Peyer's patch (tissue), 4 donors: ENCODE results near the gene MARS1. TPM values are rescaled to one million over a fixed set of nuclear protein-coding genes. Genes with fewer than 3 reads are reported as not detected.

ENCODE experiments used
- DNase-seq, 3 donors: peaks; one replicate each; pipeline ENCODE4 v3.0.0-alpha.2; 2017 to 2019
- H3K27ac ChIP-seq, 4 donors: fragments of 200-600 bp; sonication (generic); one replicate each; pipeline ENCODE4 v1.5.1; 2016 to 2019
- H3K27me3 ChIP-seq, 2 donors: fragments of 200-600 bp; sonication (generic); one replicate each; pipeline ENCODE4 v1.5.1; 2019
- H3K36me3 ChIP-seq, 3 donors: fragments of 200-600 bp; sonication (generic); one replicate each; pipeline ENCODE4 v1.5.1; 2016 to 2019
- H3K4me1 ChIP-seq, 4 donors: fragments of 200-600 bp; sonication (generic); one replicate each; pipeline ENCODE4 v1.5.1; 2016 to 2019
- H3K4me3 ChIP-seq, 4 donors: fragments of 200-600 bp; sonication (generic); 1 replicate in 3 of 4; 2 replicates in 1 of 4; pipeline ENCODE4 v1.5.1; 2016 to 2019; ENCODE audit warnings: mild to moderate bottlenecking in 1 of 4
- H3K9me3 ChIP-seq, 4 donors: fragments of 200-600 bp; sonication (generic); one replicate each; pipeline ENCODE4 v1.5.1; 2016 to 2019; ENCODE audit warnings: mild to moderate bottlenecking in 1 of 4
- CTCF ChIP-seq, 6 experiments: fragments of 450-650 bp in 4 of 6; fragments of 200-600 bp in 2 of 6; sonication (generic) in 1 of 6; IDR thresholded peaks; one replicate each; pipeline ENCODE4 v1.5.1; 2017 to 2019; ENCODE audit warnings: antibody characterized with exemption in 6 of 6, mild to moderate bottlenecking in 3 of 6, moderate library complexity in 1 of 6
- POLR2A ChIP-seq, 2 donors: fragments of 450-650 bp; IDR thresholded peaks; one replicate each; pipeline ENCODE4 v1.5.1; 2017; ENCODE audit warnings: antibody characterized with exemption in 2 of 2, mild to moderate bottlenecking in 2 of 2, moderate library complexity in 2 of 2
- total RNA-seq, 4 donors: library from RNA; depleted of rRNA; stranded (reverse); fragments of >200 nt; gene quantifications; one replicate each; pipeline ENCODE4 v1.1.0, GENCODE V29; 2016

MARS1 gene
- total RNA-seq, 4 donors from 2014 or later: 40.6 to 97.4 (median 63.5) TPM

GRCh38 chr12:57534991-57535543 lies 47.2 kb downstream of the MARS1 start:
- no peak overlapping the region for H3K4me3 ChIP-seq
- H3K36me3 ChIP-seq: peaks cover 0 to 82% (median 0%) of the 10 kb centered on the region in 3 donors
- H3K4me1 ChIP-seq: no peaks in the 10 kb centered on the region
- H3K27ac ChIP-seq: no peak overlapping the region
- no peaks in the 10 kb centered on the region for H3K27me3 ChIP-seq
- no peak for TF ChIP-seq POLR2A (IDR thresholded peaks at IDR 0.05)
- TF ChIP-seq CTCF (IDR thresholded peaks at IDR 0.05): no peak
- H3K9me3 ChIP-seq: no peaks in the 10 kb centered on the region
- no peak for DNase-seq

GRCh38 chr12:57535764-57536596 lies 48.1 kb downstream of the MARS1 start:
- H3K27ac ChIP-seq: peak overlapping the region in 1 of 4 donors; percentile 25
- H3K27me3 ChIP-seq: no peaks in the 10 kb centered on the region
- no peaks in the 10 kb centered on the region for H3K4me1 ChIP-seq
- no peaks in the 10 kb centered on the region for H3K9me3 ChIP-seq
- no peak for TF ChIP-seq CTCF (IDR thresholded peaks at IDR 0.05)
- no peak for TF ChIP-seq POLR2A (IDR thresholded peaks at IDR 0.05)
- no peak overlapping the region for H3K4me3 ChIP-seq
- DNase-seq: no peak
- peaks cover 0 to 77% (median 0%) of the 10 kb centered on the region in 3 donors for H3K36me3 ChIP-seq

GRCh38 chr12:57536597-57536942 lies 48.7 kb downstream of the MARS1 start:
- Histone ChIP-seq H3K9me3 (no peaks in the 10 kb centered on the region), H3K4me3 (no peak overlapping the region), H3K27me3 (no peaks in the 10 kb centered on the region), H3K4me1 (no peaks in the 10 kb centered on the region), H3K36me3 (peaks cover 0 to 71% (median 0%) of the 10 kb centered on the region in 3 donors), H3K27ac (no peak overlapping the region)
- no peak for DNase-seq
- no peak for TF ChIP-seq CTCF (IDR thresholded peaks at IDR 0.05)
- TF ChIP-seq POLR2A (IDR thresholded peaks at IDR 0.05): no peak

GRCh38 chr12:57539134-57539768 lies 51.4 kb downstream of the MARS1 start:
- DNase-seq: no peak
- Histone ChIP-seq H3K27me3 (no peaks in the 10 kb centered on the region), H3K27ac (no peak overlapping the region), H3K9me3 (no peaks in the 10 kb centered on the region), H3K4me1 (no peaks in the 10 kb centered on the region), H3K36me3 (peaks cover 0 to 44% (median 0%) of the 10 kb centered on the region in 3 donors), H3K4me3 (no peak overlapping the region)
- no peak for TF ChIP-seq POLR2A (IDR thresholded peaks at IDR 0.05)
- no peak for TF ChIP-seq CTCF (IDR thresholded peaks at IDR 0.05)

GRCh38 chr12:57541001-57541400 lies 53.1 kb downstream of the MARS1 start:
- Histone ChIP-seq H3K27ac (no peak overlapping the region), H3K27me3 (no peaks in the 10 kb centered on the region), H3K9me3 (no peaks in the 10 kb centered on the region), H3K4me3 (no peak overlapping the region), H3K36me3 (peaks cover 0 to 31% (median 0%) of the 10 kb centered on the region in 3 donors), H3K4me1 (peaks cover 0 to 13% (median 0%) of the 10 kb centered on the region in 4 donors)
- TF ChIP-seq POLR2A (IDR thresholded peaks at IDR 0.05) (no peak), CTCF (IDR thresholded peaks at IDR 0.05) (no peak)
- DNase-seq: no peak
